Neuronal stem cell (in vitro differentiated cells): Measurements from ENCODE around the gene HIBADH.

Source experiments
- DNase-seq: peaks from one replicate; pipeline ENCODE4 v3.0.0-alpha.2; 2013; ENCODE audit warnings: low spot score
- H2AFZ ChIP-seq: one replicate; pipeline ENCODE4 v1.6.1; 2013; ENCODE audit warnings: mild to moderate bottlenecking, low read length, inconsistent platforms
- H2AK5ac ChIP-seq: 2 replicates; pipeline ENCODE4 v1.6.1; 2013; ENCODE audit warnings: low read depth, mild to moderate bottlenecking, inconsistent platforms, low read length, moderate library complexity, mixed read lengths
- H2BK120ac ChIP-seq: 2 replicates; pipeline ENCODE4 v1.6.1; 2013; ENCODE audit warnings: low read depth, mild to moderate bottlenecking, inconsistent platforms, low read length, moderate library complexity, mixed read lengths
- H2BK12ac ChIP-seq: one replicate; pipeline ENCODE4 v1.6.1; 2013; ENCODE audit warnings: low read length, inconsistent platforms
- H2BK15ac ChIP-seq: 2 replicates; pipeline ENCODE4 v1.6.1; 2013; ENCODE audit warnings: mild to moderate bottlenecking, low read length, inconsistent platforms, mixed read lengths
- H2BK5ac ChIP-seq: one replicate; pipeline ENCODE4 v1.6.1; 2013; ENCODE audit warnings: inconsistent platforms, mild to moderate bottlenecking, low read length, moderate library complexity
- H3K14ac ChIP-seq: one replicate; pipeline ENCODE4 v1.6.1; 2013; ENCODE audit warnings: low read length, inconsistent platforms
- H3K18ac ChIP-seq: 2 replicates; pipeline ENCODE4 v1.6.1; 2013; ENCODE audit warnings: low read length, inconsistent platforms
- H3K23ac ChIP-seq: 2 replicates; pipeline ENCODE4 v1.6.1; 2013; ENCODE audit warnings: low read depth, mild to moderate bottlenecking, mixed read lengths, low read length, inconsistent platforms; ENCODE audit not compliant: poor library complexity
- H3K27ac ChIP-seq: replicated peaks from 3 replicates; pipeline ENCODE4 v1.5.1; 2013; ENCODE audit warnings: low read length, inconsistent platforms
- H3K27me3 ChIP-seq, 3 experiments: 2 replicates each; pipeline ENCODE4 v1.6.1; 2013; ENCODE audit warnings: low read length in 3 of 3, mild to moderate bottlenecking in 2 of 3, inconsistent platforms in 1 of 3, low read depth in 1 of 3, mixed read lengths in 1 of 3, moderate library complexity in 1 of 3; ENCODE audit not compliant: control insufficient read depth in 3 of 3, insufficient read depth in 3 of 3
- H3K36me3 ChIP-seq, 2 donors: replicated peaks in 1 of 2; 2 replicates each; pipeline ENCODE4 v1.6.1; 2013; ENCODE audit warnings: low read length in 2 of 2; ENCODE audit not compliant: control insufficient read depth in 2 of 2, insufficient read depth in 2 of 2
- H3K4ac ChIP-seq: 2 replicates; pipeline ENCODE4 v1.6.1; 2013; ENCODE audit warnings: inconsistent platforms, mild to moderate bottlenecking, low read length, moderate library complexity
- H3K4me1 ChIP-seq, 2 donors: 1 replicate in 1 of 2; 2 replicates in 1 of 2; pipeline ENCODE4 v1.6.1; 2013; ENCODE audit warnings: low read length in 2 of 2, low read depth in 1 of 2; ENCODE audit not compliant: control insufficient read depth in 2 of 2, insufficient read depth in 1 of 2
- H3K4me2 ChIP-seq: one replicate; pipeline ENCODE4 v1.6.1; 2013; ENCODE audit warnings: mild to moderate bottlenecking, low read length, inconsistent platforms; ENCODE audit not compliant: insufficient read depth, poor library complexity, severe bottlenecking
- H3K4me3 ChIP-seq, 2 donors: 2 replicates each; pipeline ENCODE4 v1.5.1; 2013; ENCODE audit warnings: low read length in 2 of 2, mild to moderate bottlenecking in 2 of 2, inconsistent platforms in 1 of 2, moderate library complexity in 1 of 2
- H3K79me1 ChIP-seq: one replicate; pipeline ENCODE4 v1.6.1; 2013; ENCODE audit warnings: low read depth, mild to moderate bottlenecking, inconsistent platforms, low read length, moderate library complexity
- H3K9ac ChIP-seq: one replicate; pipeline ENCODE4 v1.6.1; 2013; ENCODE audit warnings: mild to moderate bottlenecking, low read depth, low read length, inconsistent platforms; ENCODE audit not compliant: poor library complexity
- H3K9me3 ChIP-seq, 2 donors: replicated peaks in 1 of 2; 2 replicates each; pipeline versions ENCODE3 to v1.6.1; 2013; ENCODE audit warnings: low read length in 2 of 2, mild to moderate bottlenecking in 2 of 2, inconsistent platforms in 1 of 2, low read depth in 1 of 2, mixed read lengths in 1 of 2, moderate library complexity in 1 of 2; ENCODE audit not compliant: control insufficient read depth in 2 of 2, insufficient read depth in 1 of 2
- H4K8ac ChIP-seq: one replicate; pipeline ENCODE4 v1.6.1; 2013; ENCODE audit warnings: low read depth, mild to moderate bottlenecking, inconsistent platforms, low read length, moderate library complexity
- H4K91ac ChIP-seq: one replicate; pipeline ENCODE4 v1.6.1; 2013; ENCODE audit warnings: low read length, low read depth, mild to moderate bottlenecking, inconsistent platforms; ENCODE audit not compliant: poor library complexity
- WGBS, 2 donors: extraction: QIAGEN DNeasy Blood & Tissue Kit; methylation state at CpG; one replicate each; pipeline ENCODE4 v1.1.7; 2013; ENCODE audit warnings: missing lambda C conversion rate in 2 of 2, mixed read lengths in 1 of 2; ENCODE audit not compliant: insufficient read length in 2 of 2, insufficient replicate concordance in 1 of 2; ENCODE audit errors: extremely low coverage in 2 of 2; 5-methylcytosine and 5-hydroxymethylcytosine counted together

HIBADH gene

GRCh38 chr7:27608776-27609495 lies 53.7 kb downstream of the HIBADH start:
- H3K4me1 ChIP-seq = peaks cover 0 to 15% of the 10 kb centered on the region in 2 donors
- no peak overlapping the region for H2BK12ac ChIP-seq
- no peaks in the 10 kb centered on the region for H3K79me1 ChIP-seq
- H3K36me3 ChIP-seq = no peaks in the 10 kb centered on the region
- no peak overlapping the region for H4K8ac ChIP-seq
- H4K91ac ChIP-seq = no peak overlapping the region
- no peak overlapping the region for H3K4me2 ChIP-seq
- no peaks in the 10 kb centered on the region for H3K27me3 ChIP-seq
- no peak overlapping the region for H3K14ac ChIP-seq
- H3K4ac ChIP-seq = no peak overlapping the region
- H3K23ac ChIP-seq = no peak overlapping the region
- no peak overlapping the region for H3K4me3 ChIP-seq
- no peak overlapping the region for H2BK5ac ChIP-seq
- no peak for DNase-seq
- H3K18ac ChIP-seq = no peak overlapping the region
- no peak overlapping the region for H3K9ac ChIP-seq
- no peak overlapping the region for H2AFZ ChIP-seq
- no peak overlapping the region for H2BK120ac ChIP-seq
- no peak overlapping the region for H3K27ac ChIP-seq
- H2AK5ac ChIP-seq = no peak overlapping the region
- no peak overlapping the region for H2BK15ac ChIP-seq
- WGBS, 2 donors = no CpG with 5 or more reads among the region's 1 CpG
- no peaks in the 10 kb centered on the region for H3K9me3 ChIP-seq

DNA sequence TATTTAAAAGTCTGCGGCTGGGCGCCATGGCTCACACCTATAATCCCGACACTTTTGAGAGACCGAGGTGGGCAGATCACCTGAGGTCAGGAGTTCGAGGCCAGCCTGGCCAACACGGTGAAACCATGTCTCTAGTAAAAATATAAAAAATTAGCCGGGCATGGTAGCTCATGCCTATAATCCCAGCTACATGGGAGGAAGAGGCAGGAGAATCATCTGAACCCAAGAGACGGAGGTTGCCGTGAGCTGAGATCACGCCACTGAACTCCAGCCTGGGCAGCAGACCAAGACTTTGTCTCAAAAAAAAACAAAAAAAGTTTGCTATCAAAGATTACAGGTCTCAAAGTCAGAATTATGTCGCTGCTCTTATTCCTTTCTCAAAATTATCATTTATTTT lies 55.5 kb downstream of the HIBADH start:
- Histone ChIP-seq H2AFZ (no peak overlapping the region), H2BK120ac (no peak overlapping the region), H2AK5ac (no peak overlapping the region), H3K36me3 (no peaks in the 10 kb centered on the region), H4K91ac (no peak overlapping the region), H3K4me3 (no peak overlapping the region), H3K4me1 (peaks cover 3 to 20% of the 10 kb centered on the region in 2 donors), H3K4me2 (no peak overlapping the region), H3K9me3 (no peaks in the 10 kb centered on the region), H3K79me1 (no peaks in the 10 kb centered on the region), H3K27me3 (no peaks in the 10 kb centered on the region), H2BK5ac (no peak overlapping the region), H3K9ac (no peak overlapping the region), H3K23ac (no peak overlapping the region), H2BK15ac (no peak overlapping the region), H3K27ac (no peak overlapping the region), H3K18ac (no peak overlapping the region), H4K8ac (no peak overlapping the region), H3K4ac (no peak overlapping the region), H3K14ac (no peak overlapping the region), H2BK12ac (no peak overlapping the region)
- no CpG with 5 or more reads among the region's 11 CpGs for WGBS, 2 donors
- DNase-seq = no peak

DNA sequence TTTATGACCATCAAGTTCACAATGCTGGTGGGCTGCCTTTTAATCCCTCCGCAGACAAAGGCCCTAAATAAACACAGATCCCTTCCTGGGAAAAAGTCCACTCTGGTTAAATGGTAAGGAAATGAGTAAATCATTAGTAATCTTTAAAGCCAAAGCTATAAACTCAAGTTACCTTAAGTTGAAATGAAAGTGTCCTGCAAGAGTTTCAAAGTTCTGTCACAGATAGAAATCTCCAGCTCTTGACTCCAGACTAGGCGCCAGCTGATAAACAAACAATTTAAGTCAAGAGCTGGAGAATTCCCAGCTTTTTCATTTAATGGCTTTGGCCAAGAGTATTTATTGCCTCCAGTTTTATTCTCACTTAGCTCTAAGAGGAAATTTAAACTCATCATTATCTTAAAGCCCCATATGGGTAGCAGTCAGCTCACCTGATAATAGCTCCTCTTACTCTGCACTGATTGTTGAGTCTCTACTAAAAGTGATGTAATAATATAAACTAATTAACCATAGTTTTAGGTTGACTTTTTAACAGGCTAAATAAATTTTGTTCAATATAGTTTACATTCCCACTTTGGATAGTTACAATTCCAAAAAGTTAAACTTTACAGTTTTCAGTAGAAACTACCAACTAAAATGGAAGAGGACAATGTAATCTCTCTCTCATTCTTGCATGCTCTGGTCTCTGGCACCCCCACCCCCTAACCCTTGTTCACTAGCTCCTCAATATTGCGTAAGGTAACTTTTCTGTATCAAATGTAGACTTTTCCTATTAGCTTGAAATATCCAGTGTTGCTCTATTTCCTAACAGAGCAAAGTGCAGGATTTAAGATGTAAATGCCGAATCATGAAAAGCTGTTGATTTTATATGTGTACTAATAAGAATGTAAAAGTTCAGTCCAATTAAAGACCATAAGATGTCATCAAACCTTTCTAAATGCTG lies 56.1 kb downstream of the HIBADH start:
- no peak for DNase-seq
- Histone ChIP-seq H4K8ac (no peak overlapping the region), H2BK12ac (no peak overlapping the region), H3K18ac (no peak overlapping the region), H3K27me3 (no peaks in the 10 kb centered on the region), H3K14ac (no peak overlapping the region), H2AK5ac (no peak overlapping the region), H2BK5ac (no peak overlapping the region), H2BK15ac (no peak overlapping the region), H3K36me3 (no peaks in the 10 kb centered on the region), H3K23ac (no peak overlapping the region), H3K4ac (no peak overlapping the region), H3K4me1 (peaks cover 3 to 26% of the 10 kb centered on the region in 2 donors), H3K27ac (no peak overlapping the region), H3K4me3 (no peak overlapping the region), H3K9ac (no peak overlapping the region), H3K9me3 (no peaks in the 10 kb centered on the region), H2BK120ac (no peak overlapping the region), H2AFZ (no peak overlapping the region), H3K79me1 (no peaks in the 10 kb centered on the region), H4K91ac (no peak overlapping the region), H3K4me2 (no peak overlapping the region)
- no CpG with 5 or more reads among the region's 4 CpGs for WGBS, 2 donors

DNA sequence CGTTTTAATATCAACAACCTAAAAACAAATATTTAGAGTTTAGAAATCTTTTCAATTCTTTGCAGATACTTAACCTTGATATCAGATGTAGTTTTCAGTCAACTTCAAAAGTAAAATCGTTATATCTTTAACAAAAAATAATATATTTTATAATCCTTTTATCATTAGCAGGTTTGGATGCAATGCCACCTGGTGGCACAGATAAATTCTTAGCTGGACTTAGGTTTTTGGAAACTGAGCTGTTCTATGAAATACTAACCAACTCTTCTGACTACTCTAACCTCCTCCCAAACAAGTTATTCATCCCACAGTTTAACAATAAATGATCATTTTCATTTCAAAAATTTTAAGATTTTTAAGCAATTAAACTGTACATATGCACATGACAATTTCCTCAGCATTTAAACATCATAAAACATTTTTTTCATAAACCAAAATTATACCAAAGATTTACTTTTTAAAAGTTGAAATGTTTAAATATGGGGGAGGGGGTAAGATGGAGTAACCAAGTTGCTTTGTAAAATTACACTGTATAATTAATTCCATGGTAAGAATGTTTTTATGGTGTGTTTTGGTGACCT lies 56.9 kb downstream of the HIBADH start:
- H2BK15ac ChIP-seq = no peak overlapping the region
- H3K23ac ChIP-seq = no peak overlapping the region
- no peak overlapping the region for H2AFZ ChIP-seq
- no peaks in the 10 kb centered on the region for H3K36me3 ChIP-seq
- no peak overlapping the region for H3K4me2 ChIP-seq
- H3K9me3 ChIP-seq = no peaks in the 10 kb centered on the region
- no peak overlapping the region for H3K4me3 ChIP-seq
- H4K8ac ChIP-seq = no peak overlapping the region
- H3K79me1 ChIP-seq = no peaks in the 10 kb centered on the region
- no peak overlapping the region for H3K9ac ChIP-seq
- WGBS, 2 donors = 100% methylated on average over 1 of the region's 2 CpGs; no CpG with 5 or more reads in 1 of the 2 donors
- no peak overlapping the region for H2BK120ac ChIP-seq
- no peaks in the 10 kb centered on the region for H3K27me3 ChIP-seq
- H2BK12ac ChIP-seq = no peak overlapping the region
- H2BK5ac ChIP-seq = no peak overlapping the region
- no peak overlapping the region for H3K4ac ChIP-seq
- no peak overlapping the region for H3K14ac ChIP-seq
- no peak for DNase-seq
- peaks cover 3 to 26% of the 10 kb centered on the region in 2 donors for H3K4me1 ChIP-seq
- no peak overlapping the region for H4K91ac ChIP-seq
- H2AK5ac ChIP-seq = no peak overlapping the region
- H3K18ac ChIP-seq = no peak overlapping the region
- H3K27ac ChIP-seq = no peak overlapping the region
